Gastroesophageal sphincter (tissue), 4 donors: ENCODE data around the gene NR1I2. TPM values are rescaled to one million over a fixed set of nuclear protein-coding genes. Genes with fewer than 3 reads are reported as not detected.

Experiments
- ATAC-seq: fragments of 150-250 bp; one replicate; pipeline ENCODE4 v1.9.1; 2016; ENCODE audit warnings: mild to moderate bottlenecking, moderate library complexity
- H3K27ac ChIP-seq, 4 donors: fragments of 200-600 bp; sonication (generic) in 3 of 4; 1 replicate in 3 of 4; 2 replicates in 1 of 4; pipeline ENCODE4 v1.5.1; 2016 to 2019
- H3K27me3 ChIP-seq: fragments of 200-600 bp; sonication (generic); one replicate; pipeline ENCODE4 v1.5.1; 2019
- H3K36me3 ChIP-seq, 2 donors: fragments of 200-600 bp; sonication (generic); one replicate each; pipeline ENCODE4 v1.5.1; 2019; ENCODE audit warnings: control low read depth in 1 of 2
- H3K4me1 ChIP-seq, 3 donors: fragments of 200-600 bp; sonication (generic); 1 replicate in 2 of 3; 2 replicates in 1 of 3; pipeline ENCODE4 v1.5.1; 2016 to 2019; ENCODE audit warnings: control low read depth in 2 of 3
- H3K4me3 ChIP-seq, 2 donors: fragments of 200-600 bp; sonication (generic); one replicate each; pipeline ENCODE4 v1.5.1; 2019; ENCODE audit warnings: mild to moderate bottlenecking in 1 of 2, moderate library complexity in 1 of 2
- H3K9me3 ChIP-seq, 3 donors: fragments of 200-600 bp; sonication (generic); one replicate each; pipeline ENCODE4 v1.5.1; 2017 to 2019; ENCODE audit warnings: control low read depth in 2 of 3
- CTCF ChIP-seq, 4 experiments: fragments of 200-600 bp in 2 of 4; fragments of 450-650 bp in 2 of 4; sonication (generic) in 1 of 4; IDR thresholded peaks; one replicate each; pipeline ENCODE4 v1.5.1; 2017 to 2019; ENCODE audit warnings: antibody characterized with exemption in 4 of 4, mild to moderate bottlenecking in 2 of 4, moderate library complexity in 2 of 4
- EP300 ChIP-seq: sonication (generic); formaldehyde crosslinking; IDR thresholded peaks from one replicate; pipeline ENCODE4 v1.6.1; 2017; ENCODE audit warnings: antibody characterized with exemption, mild to moderate bottlenecking
- POLR2A ChIP-seq, 2 donors: fragments of 450-650 bp; IDR thresholded peaks; one replicate each; pipeline ENCODE4 v1.6.1; 2017; ENCODE audit warnings: antibody characterized with exemption in 2 of 2, mild to moderate bottlenecking in 2 of 2, moderate library complexity in 1 of 2
- POLR2AphosphoS5 ChIP-seq: sonication (generic); formaldehyde crosslinking; IDR thresholded peaks from one replicate; pipeline ENCODE4 v1.6.1; 2017; ENCODE audit warnings: antibody characterized with exemption
- whole genome bisulfite sequencing, 2 donors: methylation state at CpG; one replicate each; pipeline ENCODE4 v1.1.5; 2018; ENCODE audit warnings: low coverage in 1 of 2; 5-methylcytosine and 5-hydroxymethylcytosine counted together
- total RNA-seq, 4 donors: library from RNA; depleted of rRNA; stranded (reverse); fragments of >200 nt; gene quantifications; one replicate each; pipeline ENCODE4 v1.1.0, GENCODE V29; 2016

NR1I2 gene
- not detected for total RNA-seq

GRCh38 chr3:119781330-119782198 is at the start of gene NR1I2:
TSS of gene NR1I2 (plus strand) at chr3:119782101.
- H3K4me3 ChIP-seq, result no peak within 1 kb of the TSS
- TF ChIP-seq POLR2A (IDR thresholded peaks at IDR 0.05) (no peak), CTCF (IDR thresholded peaks at IDR 0.05) (no peak), POLR2AphosphoS5 (no peak), EP300 (no peak)
- no peak for ATAC-seq
- H3K27ac ChIP-seq, result no peak within 1 kb of the TSS
- no peaks in the 10 kb centered on the region for H3K36me3 ChIP-seq
- H3K4me1 ChIP-seq, result no peaks in the 10 kb centered on the region
- WGBS, 2 donors, result 72 to 90% methylated on average over 4 to 8 of the region's 10 CpGs
- H3K9me3 ChIP-seq, result peaks cover 0 to 3% (median 0%) of the 10 kb centered on the region in 3 donors
- no peaks in the 10 kb centered on the region for H3K27me3 ChIP-seq

GRCh38 chr3:119733812-119734211 is 48.1 kb upstream of the NR1I2 start:
- Histone ChIP-seq H3K36me3 (peaks cover 0 to 11% of the 10 kb centered on the region in 2 donors), H3K27ac (no peak overlapping the region), H3K4me1 (no peaks in the 10 kb centered on the region), H3K9me3 (no peaks in the 10 kb centered on the region), H3K4me3 (no peak overlapping the region), H3K27me3 (no peaks in the 10 kb centered on the region)
- TF ChIP-seq POLR2A (IDR thresholded peaks at IDR 0.05) (no peak), EP300 (no peak), POLR2AphosphoS5 (no peak), CTCF (IDR thresholded peaks at IDR 0.05) (no peak)
- no peak for ATAC-seq
- WGBS, 2 donors, result 88% methylated on average over 5 of the region's 5 CpGs

- Histone ChIP-seq H3K27me3 (no peaks in the 10 kb centered on the region), H3K4me1 (no peaks in the 10 kb centered on the region), H3K27ac (no peak overlapping the region), H3K36me3 (peaks cover 0 to 25% of the 10 kb centered on the region in 2 donors), H3K4me3 (no peak overlapping the region), H3K9me3 (no peaks in the 10 kb centered on the region)
- ATAC-seq, result no peak
- no peak for TF ChIP-seq POLR2A (IDR thresholded peaks at IDR 0.05)
- TF ChIP-seq CTCF (IDR thresholded peaks at IDR 0.05), result no peak
- TF ChIP-seq POLR2AphosphoS5, result no peak
- TF ChIP-seq EP300, result no peak
These were observed 43.2 kb upstream of the NR1I2 start for GRCh38 chr3:119738741-119739140.

- Histone ChIP-seq H3K4me3 (no peak overlapping the region), H3K27me3 (no peaks in the 10 kb centered on the region), H3K9me3 (no peaks in the 10 kb centered on the region), H3K4me1 (no peaks in the 10 kb centered on the region), H3K36me3 (peaks cover 0 to 39% of the 10 kb centered on the region in 2 donors), H3K27ac (no peak overlapping the region)
- 62 to 78% methylated on average over 2 to 5 of the region's 5 CpGs for WGBS, 2 donors
- TF ChIP-seq CTCF (IDR thresholded peaks at IDR 0.05), result no peak
- no peak for ATAC-seq
These were observed 40.0 kb upstream of the NR1I2 start for GRCh38 chr3:119741657-119742590.
